HG03025 (cell line): ENCODE results near the gene SMG6.
"Not testable (repeated sequence)": the region's sequence is repeated elsewhere in the genome, so short reads cannot be mapped to it uniquely, and the experiment has no call there.

ENCODE experiments used
- ATAC-seq: cut with Tn5 transposase; IDR thresholded peaks from one replicate; pipeline ENCODE4 v1.9.1; 2021; ENCODE audit warnings: mild to moderate bottlenecking, moderate library complexity; ENCODE audit not compliant: unreplicated experiment, low FRiP score

The SMG6 gene

DNA sequence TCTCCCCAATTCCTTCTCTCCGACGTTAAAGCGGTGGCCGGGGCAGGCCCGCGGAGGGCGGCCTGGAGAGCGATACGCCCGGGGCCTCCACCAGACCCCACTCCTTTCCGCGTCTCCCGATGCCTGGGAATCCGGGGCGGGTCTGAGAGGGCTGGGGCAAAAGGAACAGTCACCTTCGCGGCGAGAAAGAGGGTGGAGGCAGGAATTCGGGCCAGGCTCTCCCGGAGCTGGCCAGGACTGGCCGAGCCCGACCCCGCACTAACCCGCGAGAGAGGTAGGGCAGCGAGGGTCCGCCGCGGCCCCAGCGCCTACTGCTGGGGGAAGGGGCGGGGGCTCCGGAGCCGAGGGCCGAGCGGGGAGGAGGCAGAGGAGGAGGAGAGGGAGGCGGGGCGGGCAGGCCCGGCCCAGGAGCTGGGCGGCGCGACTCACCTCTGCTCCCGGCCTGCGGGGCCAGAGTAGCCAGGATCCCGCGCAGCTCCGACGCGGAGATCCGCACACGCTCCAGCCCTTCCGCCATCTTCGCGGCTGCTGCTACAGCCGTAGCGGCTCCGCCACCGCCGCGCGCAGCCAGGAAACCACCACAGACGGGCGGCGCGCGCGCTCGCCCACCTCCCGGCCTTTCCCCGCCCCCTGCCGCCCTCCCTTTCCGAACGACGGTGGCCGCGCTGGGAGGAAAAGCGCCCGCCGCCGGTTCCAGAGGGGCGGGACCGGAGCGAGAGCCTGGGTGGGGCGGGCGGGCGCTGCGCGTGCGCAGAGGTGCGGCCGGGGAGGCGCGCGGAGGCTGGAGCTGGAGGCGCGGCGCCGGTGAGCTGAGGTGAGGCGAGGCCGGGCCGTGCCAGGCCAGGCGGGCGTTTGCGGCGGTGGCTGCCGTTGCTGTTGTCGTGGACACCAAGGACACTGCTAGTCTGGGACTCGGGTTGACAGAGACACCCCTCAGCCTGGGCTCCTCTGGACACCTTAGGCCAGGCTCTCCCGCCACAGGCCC, at the start of gene SMG6, which contains the start of gene SRR:
TSS of gene SMG6 (minus strand) at position 582 of the 985 bp plus-strand sequence. CDS start at position 517, 65 bp downstream.
TSS of gene SRR (plus strand) at position 747 of the 985 bp plus-strand sequence. CDS start 11,611 bp downstream, outside the sequence.
- ATAC-seq, result peak; percentile 71

DNA sequence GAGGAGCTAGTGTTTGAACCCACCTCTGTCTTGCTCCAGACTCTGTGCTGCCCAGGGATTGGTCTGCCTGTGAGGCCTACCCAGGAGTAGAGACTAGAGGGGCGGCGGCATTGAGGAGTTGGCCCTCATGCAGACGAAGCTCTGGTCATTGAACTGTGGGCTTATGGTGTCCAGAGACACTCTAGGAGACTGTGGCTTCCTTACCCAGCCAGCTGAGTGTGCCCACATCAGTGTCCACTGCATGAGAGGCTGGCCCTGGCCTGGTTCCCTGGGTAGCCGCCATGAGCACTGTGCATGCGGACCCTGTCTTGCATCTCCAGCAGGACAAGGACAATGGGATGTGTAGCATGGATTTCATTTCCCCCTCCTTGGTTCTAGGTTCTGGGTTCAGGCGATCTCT, 47.7 kb upstream of the SMG6 start:
- no peak for ATAC-seq

GRCh38 chr17:2347805-2348685, 44.5 kb upstream of the SMG6 start:
- no peak for ATAC-seq

- ATAC-seq, result no peak
These were observed 42.9 kb upstream of the SMG6 start for GRCh38 chr17:2346475-2346874.

GRCh38 chr17:2344528-2344927, 40.9 kb upstream of the SMG6 start:
- ATAC-seq, result no peak

GRCh38 chr17:2343421-2343820, 39.8 kb upstream of the SMG6 start:
- ATAC-seq, result no peak

DNA sequence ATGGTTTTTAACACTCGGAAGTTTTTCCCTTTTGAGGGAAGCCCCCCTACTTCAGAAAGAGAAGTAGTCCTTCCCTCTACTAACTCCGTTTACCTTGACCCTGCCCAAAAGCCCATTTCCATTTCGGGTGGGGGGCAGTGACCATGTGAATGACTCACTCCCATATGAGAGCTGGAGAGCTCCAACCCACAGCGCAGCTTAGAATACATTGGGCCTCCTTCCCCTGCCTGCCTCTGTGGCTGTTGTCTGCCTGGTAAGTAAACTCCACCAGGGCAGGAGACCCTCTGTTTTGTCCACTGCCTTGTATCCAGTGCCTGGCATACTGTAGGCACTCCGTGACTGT, 34.7 kb upstream of the SMG6 start:
- no peak for ATAC-seq

DNA sequence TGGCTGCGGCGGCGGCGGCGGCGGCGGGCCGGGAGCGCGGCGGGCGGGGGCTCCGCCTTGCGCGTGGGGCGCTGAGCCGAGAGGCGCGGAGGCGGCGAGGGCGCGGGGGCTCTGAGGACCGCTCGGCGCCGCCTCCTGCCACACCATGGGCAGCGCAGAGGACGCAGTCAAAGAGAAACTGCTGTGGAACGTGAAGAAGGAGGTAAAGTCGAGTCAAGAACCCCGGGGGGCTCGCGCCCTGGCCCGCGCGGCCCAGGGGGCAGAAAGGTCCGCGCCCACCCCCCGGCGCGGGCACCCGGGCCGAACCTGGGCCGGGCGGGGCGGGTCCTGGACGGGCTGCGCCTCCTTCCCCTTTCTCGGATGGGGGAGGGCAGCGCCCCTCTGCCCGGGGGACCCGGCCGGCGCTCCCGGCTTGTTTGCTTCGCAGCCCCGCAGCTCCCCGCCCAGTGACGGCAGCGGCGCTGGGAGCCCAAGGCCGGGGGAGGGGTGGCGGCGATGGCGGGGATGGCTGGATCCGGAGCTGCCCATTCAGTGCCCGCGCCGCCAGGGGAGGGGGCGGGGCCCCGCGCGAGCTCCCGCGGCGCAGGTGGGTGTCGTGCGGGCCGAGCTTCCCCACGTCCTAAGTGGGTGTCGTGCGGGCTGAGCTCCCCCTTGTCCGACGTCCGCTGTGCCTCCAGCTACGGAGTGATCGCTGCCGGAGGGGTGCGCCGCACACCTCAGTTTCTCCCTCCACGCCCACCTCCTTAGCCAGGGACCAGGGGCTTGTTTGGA, 34.1 kb upstream of the SMG6 start:
- peak; percentile 20 for ATAC-seq

GRCh38 chr17:2336852-2337543, 33.4 kb upstream of the SMG6 start, which contains the start of gene SGSM2:
Gene SGSM2, plus strand, starts transcription at chr17:2337501. Its CDS starts 188 bp downstream, at chr17:2337689.
- peak; percentile 21 for ATAC-seq

- ATAC-seq, result peak; percentile 61
These were observed 32.7 kb upstream of the SMG6 start, which contains the start of gene TSR1 for GRCh38 chr17:2336215-2336851. Gene TSR1, minus strand, starts transcription at chr17:2336457. Its CDS starts 30 bp downstream, at chr17:2336427.

DNA sequence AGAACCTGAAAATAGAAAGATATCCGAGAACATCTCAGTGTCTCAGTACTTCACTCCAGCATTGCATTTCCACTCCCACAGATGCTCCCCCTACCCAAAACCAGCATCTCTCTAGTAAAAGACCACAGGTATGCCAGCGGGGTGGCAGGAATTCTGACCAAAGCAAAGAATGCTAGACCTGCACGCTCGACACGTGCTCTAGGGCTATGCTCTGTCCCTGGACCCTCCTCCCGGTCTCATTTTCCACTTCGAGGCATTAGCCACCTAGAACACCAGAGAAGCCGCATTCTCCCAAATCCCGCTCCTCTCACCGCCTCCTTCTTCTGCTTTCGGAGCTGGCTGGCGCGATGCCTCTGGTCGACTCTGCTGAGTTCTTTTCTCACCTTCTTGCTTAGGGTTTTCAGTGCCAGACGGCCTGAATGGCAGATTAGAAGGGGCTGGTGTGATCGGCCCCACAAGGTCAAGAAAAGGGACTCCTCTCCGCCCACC, 32.2 kb upstream of the SMG6 start:
- no peak for ATAC-seq

DNA sequence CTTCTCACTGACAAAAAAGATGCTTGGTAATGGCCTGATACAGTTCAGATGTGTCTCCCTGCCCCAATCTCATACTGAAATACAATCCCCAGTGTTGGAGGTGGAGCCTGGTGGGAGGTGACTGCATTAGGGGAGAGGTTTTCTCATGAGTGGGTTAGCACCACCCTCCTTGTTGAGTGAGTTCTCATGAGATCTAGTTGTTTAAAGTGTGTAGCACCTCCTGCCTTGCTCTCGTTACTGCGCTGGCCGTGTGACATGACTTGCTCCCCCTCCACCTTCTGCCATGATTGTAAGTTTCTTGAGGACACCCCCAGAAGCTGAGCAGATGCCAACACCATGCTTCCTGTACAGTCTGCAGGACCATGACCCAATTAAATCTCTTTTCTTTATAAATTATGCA, 27.7 kb upstream of the SMG6 start:
- no peak for ATAC-seq

GRCh38 chr17:2323629-2324314, 20.2 kb upstream of the SMG6 start:
- ATAC-seq, result no peak

DNA sequence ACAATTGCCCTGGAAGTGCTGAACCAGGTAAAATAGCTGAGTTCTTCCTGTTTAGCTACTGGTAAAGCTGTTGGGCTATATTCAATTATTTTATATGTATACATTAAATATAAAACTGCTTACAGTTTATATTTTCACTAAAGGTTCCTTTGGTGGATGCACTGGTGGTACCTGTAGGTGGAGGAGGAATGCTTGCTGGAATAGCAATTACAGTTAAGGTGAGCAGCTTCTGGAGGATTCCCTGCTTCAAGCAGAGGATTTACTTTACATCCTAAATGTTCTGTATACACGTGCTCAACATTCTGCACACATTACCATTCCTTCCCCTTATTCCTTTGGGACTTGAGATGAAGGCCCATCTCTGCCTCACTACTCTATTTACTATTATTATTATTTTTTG, 17.8 kb upstream of the SMG6 start:
- no peak for ATAC-seq

GRCh38 chr17:2319051-2319450, 15.5 kb upstream of the SMG6 start:
- ATAC-seq, result no peak

DNA sequence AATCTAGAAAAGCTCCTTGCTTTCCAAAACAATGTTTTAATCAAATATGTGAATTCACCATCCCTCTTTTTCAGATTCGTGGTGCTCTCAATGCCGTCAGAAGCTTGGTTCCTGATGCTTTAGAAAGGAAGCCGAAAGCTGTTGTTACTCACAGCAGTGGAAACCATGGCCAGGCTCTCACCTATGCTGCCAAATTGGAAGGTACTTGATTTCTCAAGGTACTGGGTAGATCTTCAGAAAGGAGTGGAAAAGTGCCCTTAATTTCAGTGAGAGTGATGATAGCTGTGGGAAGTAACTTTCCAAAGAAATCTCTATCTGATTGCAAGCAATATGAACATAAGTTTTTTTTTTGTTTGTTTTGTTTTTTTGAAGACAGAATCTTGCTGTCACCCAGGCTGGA, 14.2 kb upstream of the SMG6 start:
- no peak for ATAC-seq

GRCh38 chr17:2316916-2317205, 13.3 kb upstream of the SMG6 start:
- ATAC-seq, result not testable (repeated sequence)

DNA sequence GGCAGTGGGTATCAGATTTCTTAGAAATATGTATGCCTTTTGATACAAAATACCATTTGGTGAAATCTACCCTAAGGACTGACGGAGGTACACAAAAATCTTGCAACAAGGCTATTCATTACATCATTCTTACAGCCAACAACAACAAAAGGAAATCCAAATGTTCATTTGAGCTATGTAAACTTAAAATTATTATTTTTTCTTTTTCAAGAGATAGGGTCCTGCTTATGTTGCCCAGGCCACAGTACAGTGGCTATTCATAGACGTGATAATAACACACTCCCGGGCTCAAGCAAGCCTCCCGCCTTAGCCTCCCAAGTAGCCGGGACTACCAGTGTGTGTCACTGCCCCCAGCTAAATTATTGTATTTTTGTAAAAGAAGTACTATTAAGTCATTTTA, 9.2 kb upstream of the SMG6 start:
- ATAC-seq, result no peak
